Measurements from ENCODE around the gene NRIP3. TPM values are rescaled to one million over a fixed set of nuclear protein-coding genes. Genes with fewer than 3 reads are reported as not detected.

The NRIP3 gene
- total RNA-seq, 2 experiments from 2014 or later: not detected

GRCh38 chr11:9017773-9018172 is 14.0 kb upstream of the NRIP3 start:
- POLR2A ChIA-PET: interaction anchor here (0.6 to 1.4 kb wide), 2 partner anchors 10 to 336 kb away, joined by 3 to 4 read pairs; no protein-coding TSS in a partner anchor
- Histone ChIP-seq H3K9me2 (ENCODE audit: insufficient read depth, low read length) (no peaks in the 10 kb centered on the region), H3K9me3 (ENCODE audit: low read length) (no peaks in the 10 kb centered on the region), H3K79me2 (ENCODE audit: insufficient read depth, low read depth, low read length) (no peaks in the 10 kb centered on the region), H3K36me3 (ENCODE audit: insufficient read depth, low read length) (no peaks in the 10 kb centered on the region), H4K20me1 (ENCODE audit: insufficient read depth, low read length) (no peaks in the 10 kb centered on the region), H2AFZ (ENCODE audit: low read length) (peak overlapping the region; percentile 11), H3K4me2 (ENCODE audit: low read length) (no peak overlapping the region), H3K4me1 (ENCODE audit: insufficient read depth, low read length, poor library complexity, severe bottlenecking) (no peaks in the 10 kb centered on the region), H3K4me3 (ENCODE audit: low read depth, low read length, poor library complexity, severe bottlenecking) (no peak overlapping the region), H3K27ac (ENCODE audit: low read depth, low read length, poor library complexity, severe bottlenecking) (no peak overlapping the region)
- CTCF ChIA-PET (ENCODE audit: unreplicated experiment): no interaction called here
- DNase-seq (ENCODE audit: low spot score): no peak
- intact Hi-C loops (cut with micrococcal nuclease; ENCODE audit: unreplicated experiment): no loop called here
- TF ChIP-seq EZH2phosphoT487 (IDR thresholded peaks at IDR 0.05; ENCODE audit: borderline replicate concordance, low read depth, low read length): no peak
- TF ChIP-seq, protein P1, sequence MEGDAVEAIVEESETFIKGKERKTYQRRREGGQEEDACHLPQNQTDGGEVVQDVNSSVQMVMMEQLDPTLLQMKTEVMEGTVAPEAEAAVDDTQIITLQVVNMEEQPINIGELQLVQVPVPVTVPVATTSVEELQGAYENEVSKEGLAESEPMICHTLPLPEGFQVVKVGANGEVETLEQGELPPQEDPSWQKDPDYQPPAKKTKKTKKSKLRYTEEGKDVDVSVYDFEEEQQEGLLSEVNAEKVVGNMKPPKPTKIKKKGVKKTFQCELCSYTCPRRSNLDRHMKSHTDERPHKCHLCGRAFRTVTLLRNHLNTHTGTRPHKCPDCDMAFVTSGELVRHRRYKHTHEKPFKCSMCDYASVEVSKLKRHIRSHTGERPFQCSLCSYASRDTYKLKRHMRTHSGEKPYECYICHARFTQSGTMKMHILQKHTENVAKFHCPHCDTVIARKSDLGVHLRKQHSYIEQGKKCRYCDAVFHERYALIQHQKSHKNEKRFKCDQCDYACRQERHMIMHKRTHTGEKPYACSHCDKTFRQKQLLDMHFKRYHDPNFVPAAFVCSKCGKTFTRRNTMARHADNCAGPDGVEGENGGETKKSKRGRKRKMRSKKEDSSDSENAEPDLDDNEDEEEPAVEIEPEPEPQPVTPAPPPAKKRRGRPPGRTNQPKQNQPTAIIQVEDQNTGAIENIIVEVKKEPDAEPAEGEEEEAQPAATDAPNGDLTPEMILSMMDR (conservative IDR thresholded peaks at IDR 0.05; ENCODE audit: low read length): no peak
- no TSS peak for BruUV-seq (replicated peaks)

GRCh38 chr11:9016916-9017642 is 13.3 kb upstream of the NRIP3 start:
- Histone ChIP-seq H2AFZ (ENCODE audit: low read length) (peak overlapping the region; percentile 11), H3K4me2 (ENCODE audit: low read length) (no peak overlapping the region), H3K9me2 (ENCODE audit: insufficient read depth, low read length) (no peaks in the 10 kb centered on the region), H3K4me3 (ENCODE audit: low read depth, low read length, poor library complexity, severe bottlenecking) (no peak overlapping the region), H3K36me3 (ENCODE audit: insufficient read depth, low read length) (no peaks in the 10 kb centered on the region), H3K27ac (ENCODE audit: low read depth, low read length, poor library complexity, severe bottlenecking) (no peak overlapping the region), H3K79me2 (ENCODE audit: insufficient read depth, low read depth, low read length) (no peaks in the 10 kb centered on the region), H3K9me3 (ENCODE audit: low read length) (no peaks in the 10 kb centered on the region), H3K4me1 (ENCODE audit: insufficient read depth, low read length, poor library complexity, severe bottlenecking) (no peaks in the 10 kb centered on the region), H4K20me1 (ENCODE audit: insufficient read depth, low read length) (no peaks in the 10 kb centered on the region)
- ChIA-PET CTCF (ENCODE audit: unreplicated experiment) (no interaction called here), POLR2A (interaction anchor here (0.6 to 1.4 kb wide), 3 partner anchors 9 to 336 kb away, joined by 3 to 4 read pairs (median 3); no protein-coding TSS in a partner anchor)
- TF ChIP-seq EZH2phosphoT487 (IDR thresholded peaks at IDR 0.05; ENCODE audit: borderline replicate concordance, low read depth, low read length): no peak
- TF ChIP-seq, protein P1 (conservative IDR thresholded peaks at IDR 0.05; ENCODE audit: low read length): no peak
- no peak for DNase-seq (ENCODE audit: low spot score)
- intact Hi-C loops (cut with micrococcal nuclease; ENCODE audit: unreplicated experiment): no loop called here
- no TSS peak for BruUV-seq (replicated peaks)

DNA sequence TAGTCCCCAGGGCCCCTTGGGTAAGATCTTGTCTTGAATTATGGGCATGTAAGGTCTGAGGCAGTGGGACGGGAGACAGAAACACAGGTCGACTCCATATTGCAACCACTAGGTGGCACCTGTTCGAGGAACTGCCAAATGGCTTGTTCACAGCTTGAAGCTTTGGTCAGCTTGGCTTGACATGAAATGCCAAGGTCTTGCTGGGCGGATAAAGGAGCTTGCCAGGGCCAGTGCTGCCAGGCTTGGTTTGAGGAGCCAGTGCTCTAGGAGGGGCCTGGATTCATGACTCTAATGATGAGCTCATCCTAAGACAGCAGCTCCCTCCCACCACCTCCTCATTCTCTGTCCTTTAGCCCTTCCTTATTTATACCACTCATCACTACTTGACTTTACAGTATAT is 11.9 kb upstream of the NRIP3 start:
- Histone ChIP-seq H3K4me3 (ENCODE audit: low read depth, low read length, poor library complexity, severe bottlenecking) (no peak overlapping the region), H3K36me3 (ENCODE audit: insufficient read depth, low read length) (no peaks in the 10 kb centered on the region), H3K9me2 (ENCODE audit: insufficient read depth, low read length) (no peaks in the 10 kb centered on the region), H2AFZ (ENCODE audit: low read length) (no peak overlapping the region), H3K27ac (ENCODE audit: low read depth, low read length, poor library complexity, severe bottlenecking) (no peak overlapping the region), H3K9me3 (ENCODE audit: low read length) (no peaks in the 10 kb centered on the region), H3K4me1 (ENCODE audit: insufficient read depth, low read length, poor library complexity, severe bottlenecking) (no peaks in the 10 kb centered on the region), H4K20me1 (ENCODE audit: insufficient read depth, low read length) (no peaks in the 10 kb centered on the region), H3K4me2 (ENCODE audit: low read length) (no peak overlapping the region), H3K79me2 (ENCODE audit: insufficient read depth, low read depth, low read length) (no peaks in the 10 kb centered on the region)
- intact Hi-C loops (cut with micrococcal nuclease; ENCODE audit: unreplicated experiment): loop anchor here (2.0 kb wide), 2 partner anchors 121 to 491 kb away; no protein-coding TSS in a partner anchor
- no TSS peak for BruUV-seq (replicated peaks)
- no peak for TF ChIP-seq EZH2phosphoT487 (IDR thresholded peaks at IDR 0.05; ENCODE audit: borderline replicate concordance, low read depth, low read length)
- TF ChIP-seq, protein P1 (conservative IDR thresholded peaks at IDR 0.05; ENCODE audit: low read length): peak; percentile 87
- CTCF ChIA-PET (ENCODE audit: unreplicated experiment): interaction anchor here (0.8 to 1.9 kb wide), 5 partner anchors 8 to 152 kb away, joined by 3 to 6 read pairs (median 3); no protein-coding TSS in a partner anchor
- POLR2A ChIA-PET: no interaction called here
- DNase-seq (ENCODE audit: low spot score): peak; percentile 75
